Stomach (tissue), 9 donors: ENCODE measurements around the gene MUC6. TPM values are rescaled to one million over a fixed set of nuclear protein-coding genes. Genes with fewer than 3 reads are reported as not detected.
A peak's percentile ranks its signal among the peaks of the same experiment; 100 is the strongest.

Experiments used
- DNase-seq, 2 donors: peaks; one replicate each; pipeline versions ENCODE4 v3.0.0 to v3.0.0-alpha.2; 2013 to 2019
- H3K27ac ChIP-seq, 5 donors: fragments of 200-600 bp in 4 of 5; sonication (generic) in 4 of 5; one replicate each; pipeline ENCODE4 v1.5.1; 2013 to 2019; ENCODE audit warnings: mild to moderate bottlenecking in 1 of 5, moderate library complexity in 1 of 5
- H3K27me3 ChIP-seq, 3 donors: fragments of 200-600 bp; sonication (generic); one replicate each; pipeline ENCODE4 v1.5.1; 2017 to 2019; ENCODE audit warnings: mixed run types in 1 of 3
- H3K36me3 ChIP-seq, 4 donors: fragments of 200-600 bp; sonication (generic); 1 replicate in 3 of 4; 2 replicates in 1 of 4; pipeline ENCODE4 v1.5.1; 2016 to 2019
- H3K4me1 ChIP-seq, 4 donors: fragments of 200-600 bp; sonication (generic); one replicate each; pipeline ENCODE4 v1.5.1; 2016 to 2019
- H3K4me3 ChIP-seq, 4 donors: fragments of 200-600 bp; sonication (generic) in 3 of 4; one replicate each; pipeline ENCODE4 v1.5.1; 2016 to 2019; ENCODE audit warnings: mild to moderate bottlenecking in 1 of 4
- H3K9me3 ChIP-seq, 4 donors: fragments of 200-600 bp; sonication (generic); one replicate each; pipeline ENCODE4 v1.5.1; 2016 to 2019
- CTCF ChIP-seq, 7 experiments: fragments of 450-650 bp in 4 of 7; fragments of 200-600 bp in 3 of 7; sonication (generic) in 3 of 7; IDR thresholded peaks; one replicate each; pipeline ENCODE4 v1.5.1; 2016 to 2019; ENCODE audit warnings: antibody characterized with exemption in 7 of 7, control low read depth in 2 of 7, mild to moderate bottlenecking in 1 of 7
- EP300 ChIP-seq: sonication (generic); formaldehyde crosslinking; IDR thresholded peaks from one replicate; pipeline ENCODE4 v1.6.1; 2017; ENCODE audit warnings: antibody characterized with exemption
- POLR2A ChIP-seq, 4 donors: fragments of 450-650 bp; IDR thresholded peaks; one replicate each; pipeline ENCODE4 v1.6.1; 2016; ENCODE audit warnings: antibody characterized with exemption in 4 of 4, control low read depth in 2 of 4, mild to moderate bottlenecking in 1 of 4, moderate library complexity in 1 of 4
- POLR2AphosphoS5 ChIP-seq, 3 donors: sonication (generic); formaldehyde crosslinking; IDR thresholded peaks; one replicate each; pipeline ENCODE4 v1.6.1; 2016; ENCODE audit warnings: antibody characterized with exemption in 3 of 3
- WGBS, 5 donors: extraction: QIAGEN DNeasy Blood & Tissue Kit in 3 of 5; methylation state at CpG; one replicate each; pipeline versions ENCODE4 v1.1.5 to v1.1.7; 2013 to 2018; 5-methylcytosine and 5-hydroxymethylcytosine counted together
- intact Hi-C: fragments of 100-400 bp; cut with DNase I; formaldehyde crosslinking; loops from one replicate; pipeline ENCODE4 v1.15.1; 2023; ENCODE audit warnings: low total_unique reads
- polyA plus RNA-seq, 3 donors: library from polyadenylated mRNA; stranded (reverse); fragments of 200-250 nt; gene quantifications; one replicate each; pipeline ENCODE4 v1.2.3, GENCODE V29; 2013
- total RNA-seq, 5 donors: library from RNA; depleted of rRNA; stranded (reverse); fragments of >200 nt; gene quantifications; one replicate each; pipeline versions ENCODE4 v1.1.0 to v1.2.3, GENCODE V29; 2014 to 2016
- donor health status: healthy with polysubstance abuse.
- donor health status: Bipolar disorder and iron deficiency.
- donor health status: healthy.

The MUC6 gene
- total and polyA plus RNA-seq, 8 donors = 0.29 to 215 (median 108) TPM

- WGBS, 5 donors = 50 to 69% (median 66%) methylated on average over 21 to 35 of the region's 35 CpGs
- H3K27ac ChIP-seq = no peak overlapping the region
- no peak overlapping the region for H3K4me3 ChIP-seq
- peak in 1 of 3 donors; percentile 2 for TF ChIP-seq POLR2AphosphoS5 (IDR thresholded peaks at IDR 0.05)
- no peak for TF ChIP-seq CTCF (IDR thresholded peaks at IDR 0.05)
- H3K27me3 ChIP-seq = peaks cover 0 to 71% (median 0%) of the 10 kb centered on the region in 3 donors
- H3K9me3 ChIP-seq = no peaks in the 10 kb centered on the region
- DNase-seq = no peak
- peaks cover 0 to 32% (median 12%) of the 10 kb centered on the region in 4 donors for H3K36me3 ChIP-seq
- no peaks in the 10 kb centered on the region for H3K4me1 ChIP-seq
- intact Hi-C loops = no loop called here
Measured at GRCh38 chr11:1025410-1026162, 10.9 kb downstream of the MUC6 start.

- H3K9me3 ChIP-seq = no peaks in the 10 kb centered on the region
- TF ChIP-seq POLR2A (IDR thresholded peaks at IDR 0.05) (no peak), EP300 (no peak), CTCF (IDR thresholded peaks at IDR 0.05) (no peak), POLR2AphosphoS5 (IDR thresholded peaks at IDR 0.05) (no peak)
- H3K36me3 ChIP-seq = peaks cover 0 to 32% (median 14%) of the 10 kb centered on the region in 4 donors
- no peak for DNase-seq
- WGBS, 5 donors = 50 to 79% (median 55%) methylated on average over 10 to 48 of the region's 48 CpGs
- no peak overlapping the region for H3K4me3 ChIP-seq
- intact Hi-C loops = no loop called here
- no peak overlapping the region for H3K27ac ChIP-seq
- H3K27me3 ChIP-seq = peaks cover 0 to 63% (median 0%) of the 10 kb centered on the region in 3 donors
- H3K4me1 ChIP-seq = no peaks in the 10 kb centered on the region
Measured at GRCh38 chr11:1024597-1025409, 11.7 kb downstream of the MUC6 start.

GRCh38 chr11:1023811-1024596, 12.5 kb downstream of the MUC6 start:
- Histone ChIP-seq H3K9me3 (no peaks in the 10 kb centered on the region), H3K4me3 (no peak overlapping the region), H3K27me3 (peaks cover 0 to 55% (median 0%) of the 10 kb centered on the region in 3 donors), H3K27ac (no peak overlapping the region), H3K36me3 (peaks cover 0 to 32% (median 14%) of the 10 kb centered on the region in 4 donors), H3K4me1 (no peaks in the 10 kb centered on the region)
- intact Hi-C loops = no loop called here
- DNase-seq = no peak
- WGBS, 5 donors = 53 to 88% (median 71%) methylated on average over 45 to 50 of the region's 50 CpGs
- TF ChIP-seq EP300 = no peak
- no peak for TF ChIP-seq POLR2AphosphoS5 (IDR thresholded peaks at IDR 0.05)
- TF ChIP-seq CTCF (IDR thresholded peaks at IDR 0.05) = no peak
- no peak for TF ChIP-seq POLR2A (IDR thresholded peaks at IDR 0.05)
